PC-3 (cell line): ENCODE results near the gene SLC1A2. TPM values are rescaled to one million over a fixed set of nuclear protein-coding genes. Genes with fewer than 3 reads are reported as not detected.

Source experiments
- ATAC-seq: fragments of 200-7000 bp; cut with Tn5 transposase; 2 replicates; pipeline ENCODE4 v1.9.1; 2020; ENCODE audit warnings: mild to moderate bottlenecking, moderate library complexity
- BruUV-seq: library from RNA; stranded (reverse); fragments of 400-500 nt; replicated peaks from 2 replicates; lab custom pipeline; 2021; lab: Mats Ljungman, UMichigan
- CTCF ChIA-PET: fragments of 300-600 bp; sonication (Branson Sonifier 250); formaldehyde crosslinking; loops from one replicate; lab custom pipeline; 2022; ENCODE audit warnings: antibody characterized with exemption; lab: Charles Lee
- POLR2A ChIA-PET: fragments of 300-600 bp; sonication (Branson Sonifier 250); formaldehyde crosslinking; loops from one replicate; lab custom pipeline; 2022; ENCODE audit warnings: antibody characterized with exemption; ENCODE audit not compliant: unreplicated experiment; lab: Charles Lee
- DNase-seq: peaks from one replicate; pipeline ENCODE4 v3.0.0-alpha.2; 2015
- H2AFZ ChIP-seq: fragments of 300-600 bp; sonication (generic); 2 replicates; pipeline ENCODE4 v1.6.0; 2016; ENCODE audit warnings: antibody characterized with exemption, low read length
- H3F3A ChIP-seq: fragments of 300-600 bp; sonication (generic); one replicate; pipeline ENCODE4 v1.6.0; 2017; ENCODE audit warnings: antibody characterized with exemption, low read length, control low read depth, mild to moderate bottlenecking; ENCODE audit not compliant: unreplicated experiment
- H3K27ac ChIP-seq: fragments of 300-600 bp; sonication (generic); 2 replicates; pipeline ENCODE4 v1.5.1; 2016; ENCODE audit warnings: mild to moderate bottlenecking, low read length
- H3K27me3 ChIP-seq: fragments of 300-600 bp; sonication (generic); 2 replicates; pipeline ENCODE4 v1.6.1; 2016; ENCODE audit warnings: low read length, mixed read lengths
- H3K36me3 ChIP-seq: fragments of 300-600 bp; sonication (generic); 2 replicates; pipeline ENCODE4 v1.6.1; 2016; ENCODE audit warnings: low read depth, mixed run types, low read length, mixed read lengths
- H3K4me1 ChIP-seq: fragments of 300-600 bp; sonication (generic); 2 replicates; pipeline ENCODE4 v1.5.1; 2016; ENCODE audit warnings: low read length; ENCODE audit not compliant: insufficient read depth
- H3K4me2 ChIP-seq: fragments of 300-600 bp; sonication (generic); 2 replicates; pipeline ENCODE4 v1.6.0; 2016; ENCODE audit warnings: low read length
- H3K4me3 ChIP-seq: fragments of 300-600 bp; sonication (generic); 2 replicates; pipeline ENCODE4 v1.5.1; 2016; ENCODE audit warnings: mild to moderate bottlenecking, low read length, mixed read lengths
- H3K79me2 ChIP-seq: fragments of 300-600 bp; sonication (generic); 2 replicates; pipeline ENCODE4 v1.6.1; 2017; ENCODE audit warnings: low read length, mixed read lengths
- H3K9ac ChIP-seq: fragments of 300-600 bp; sonication (generic); 2 replicates; pipeline ENCODE4 v1.6.0; 2016; ENCODE audit warnings: mild to moderate bottlenecking, low read length
- H3K9me2 ChIP-seq: fragments of 300-600 bp; sonication (generic); replicated peaks from 2 replicates; pipeline ENCODE4 v1.6.1; 2016; ENCODE audit warnings: mixed run types, low read length, mixed read lengths
- H3K9me3 ChIP-seq: fragments of 300-600 bp; sonication (generic); 2 replicates; pipeline ENCODE4 v1.6.1; 2016; ENCODE audit warnings: low read length, mixed read lengths
- H4K20me1 ChIP-seq: fragments of 300-600 bp; sonication (generic); 2 replicates; pipeline ENCODE4 v1.6.1; 2016; ENCODE audit warnings: low read length, mixed read lengths
- CTCF ChIP-seq: fragments of 300-600 bp; sonication (generic); conservative IDR thresholded peaks from 2 replicates; pipeline ENCODE4 v1.5.1; 2017; ENCODE audit warnings: antibody characterized with exemption, low read depth, mild to moderate bottlenecking, low read length
- EZH2 ChIP-seq: fragments of 300-600 bp; sonication (generic); IDR thresholded peaks from one replicate; pipeline ENCODE4 v1.6.1; 2017; ENCODE audit warnings: antibody characterized with exemption, mild to moderate bottlenecking, low read length; ENCODE audit not compliant: unreplicated experiment
- EZH2phosphoT487 ChIP-seq: fragments of 300-600 bp; sonication (generic); IDR thresholded peaks from 2 replicates; pipeline ENCODE4 v1.6.1; 2018; ENCODE audit warnings: mild to moderate bottlenecking, antibody characterized with exemption, low read length, borderline replicate concordance
- intact Hi-C: fragments of 100-400 bp; cut with micrococcal nuclease; formaldehyde crosslinking; loops from 2 replicates; pipeline ENCODE4 v1.9.0; 2023
- total RNA-seq: library from RNA; depleted of rRNA; stranded (reverse); fragments of >200 nt; gene quantifications from 2 replicates; pipeline ENCODE4 v1.2.3, GENCODE V29; 2014

SLC1A2 gene
- total RNA-seq, 1 experiment from 2014 or later = 0.18 TPM

GRCh38 chr11:35363246-35363801 is 56.0 kb downstream of the SLC1A2 start:
- Histone ChIP-seq H3K4me1 (peaks cover 31% of the 10 kb centered on the region), H4K20me1 (no peaks in the 10 kb centered on the region), H3K9me2 (no peaks in the 10 kb centered on the region), H3K4me3 (no peak overlapping the region), H3K9me3 (no peaks in the 10 kb centered on the region), H3K79me2 (no peaks in the 10 kb centered on the region), H3F3A (no peaks in the 10 kb centered on the region), H3K36me3 (no peaks in the 10 kb centered on the region), H3K9ac (no peak overlapping the region), H2AFZ (0 out of 2 replicates have a peak overlapping the region, but pooled peaks have one; percentile 34), H3K27me3 (no peaks in the 10 kb centered on the region), H3K4me2 (peak overlapping the region; percentile 66), H3K27ac (peak overlapping the region; percentile 38)
- DNase-seq (no peak), ATAC-seq (no peak)
- CTCF ChIA-PET = interaction anchor here (1.0 kb wide), 1 partner anchor 333 kb away, joined by 3 read pairs; no protein-coding TSS in a partner anchor
- BruUV-seq = no TSS peak
- POLR2A ChIA-PET = no interaction called here
- TF ChIP-seq CTCF = no peak
- no peak for TF ChIP-seq EZH2
- TF ChIP-seq EZH2phosphoT487 = no peak
- intact Hi-C loops = no loop called here

- Histone ChIP-seq H3K4me1 (peaks cover 28% of the 10 kb centered on the region), H3K9me2 (no peaks in the 10 kb centered on the region), H3K36me3 (no peaks in the 10 kb centered on the region), H3F3A (no peaks in the 10 kb centered on the region), H3K27me3 (no peaks in the 10 kb centered on the region), H3K27ac (no peak overlapping the region), H3K79me2 (no peaks in the 10 kb centered on the region), H3K4me3 (no peak overlapping the region), H3K9ac (no peak overlapping the region), H4K20me1 (no peaks in the 10 kb centered on the region), H3K4me2 (no peak overlapping the region), H2AFZ (no peak overlapping the region), H3K9me3 (no peaks in the 10 kb centered on the region)
- no TSS peak for BruUV-seq
- TF ChIP-seq EZH2phosphoT487 (no peak), CTCF (peak; percentile 48), EZH2 (no peak)
- CTCF ChIA-PET = no interaction called here
- intact Hi-C loops = no loop called here
- no peak for ATAC-seq
- peak; percentile 61 for DNase-seq
- POLR2A ChIA-PET = no interaction called here
These were observed 56.8 kb downstream of the SLC1A2 start for GRCh38 chr11:35362521-35362980.

GRCh38 chr11:35360055-35360530 is 59.3 kb downstream of the SLC1A2 start:
- DNase-seq (no peak), ATAC-seq (no peak)
- ChIA-PET CTCF (no interaction called here), POLR2A (no interaction called here)
- H4K20me1 ChIP-seq = no peaks in the 10 kb centered on the region
- no peak overlapping the region for H3K4me2 ChIP-seq
- H3K27me3 ChIP-seq = no peaks in the 10 kb centered on the region
- no TSS peak for BruUV-seq
- H3K4me3 ChIP-seq = no peak overlapping the region
- TF ChIP-seq EZH2phosphoT487 (no peak), CTCF (no peak), EZH2 (no peak)
- peaks cover 27% of the 10 kb centered on the region for H3K4me1 ChIP-seq
- H3K36me3 ChIP-seq = no peaks in the 10 kb centered on the region
- no peaks in the 10 kb centered on the region for H3K9me2 ChIP-seq
- no peak overlapping the region for H3K9ac ChIP-seq
- no peak overlapping the region for H3K27ac ChIP-seq
- intact Hi-C loops = no loop called here
- H2AFZ ChIP-seq = no peak overlapping the region
- H3K9me3 ChIP-seq = no peaks in the 10 kb centered on the region
- no peaks in the 10 kb centered on the region for H3F3A ChIP-seq
- no peaks in the 10 kb centered on the region for H3K79me2 ChIP-seq
